ENCODE data around the gene KDM6B.
"Not testable (repeated sequence)": the region's sequence is repeated elsewhere in the genome, so short reads cannot be mapped to it uniquely, and the experiment has no call there.

KDM6B gene

DNA sequence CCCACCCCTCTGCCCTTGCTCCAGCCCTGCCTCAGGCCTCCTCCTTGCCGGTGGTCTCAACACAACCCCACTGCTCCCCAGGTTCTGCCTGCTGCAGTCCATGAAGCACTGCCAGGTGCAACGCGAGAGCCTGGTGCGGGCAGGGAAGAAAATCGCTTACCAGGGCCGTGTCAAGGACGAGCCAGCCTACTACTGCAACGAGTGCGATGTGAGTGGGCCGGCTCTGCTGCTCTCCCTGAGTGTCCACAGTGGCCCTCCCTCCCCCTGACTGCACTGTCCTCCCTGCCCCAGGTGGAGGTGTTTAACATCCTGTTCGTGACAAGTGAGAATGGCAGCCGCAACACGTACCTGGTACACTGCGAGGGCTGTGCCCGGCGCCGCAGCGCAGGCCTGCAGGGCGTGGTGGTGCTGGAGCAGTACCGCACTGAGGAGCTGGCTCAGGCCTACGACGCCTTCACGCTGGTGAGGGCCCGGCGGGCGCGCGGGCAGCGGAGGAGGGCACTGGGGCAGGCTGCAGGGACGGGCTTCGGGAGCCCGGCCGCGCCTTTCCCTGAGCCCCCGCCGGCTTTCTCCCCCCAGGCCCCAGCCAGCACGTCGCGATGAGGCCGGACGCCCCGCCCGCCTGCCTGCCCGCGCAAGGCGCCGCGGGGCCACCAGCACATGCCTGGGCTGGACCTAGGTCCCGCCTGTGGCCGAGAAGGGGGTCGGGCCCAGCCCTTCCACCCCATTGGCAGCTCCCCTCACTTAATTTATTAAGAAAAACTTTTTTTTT, 19.1 kb downstream of the KDM6B start:
- no peak for DNase-seq (ENCODE audit: low read depth in 1 of 2, low spot score in 1 of 2)

DNA sequence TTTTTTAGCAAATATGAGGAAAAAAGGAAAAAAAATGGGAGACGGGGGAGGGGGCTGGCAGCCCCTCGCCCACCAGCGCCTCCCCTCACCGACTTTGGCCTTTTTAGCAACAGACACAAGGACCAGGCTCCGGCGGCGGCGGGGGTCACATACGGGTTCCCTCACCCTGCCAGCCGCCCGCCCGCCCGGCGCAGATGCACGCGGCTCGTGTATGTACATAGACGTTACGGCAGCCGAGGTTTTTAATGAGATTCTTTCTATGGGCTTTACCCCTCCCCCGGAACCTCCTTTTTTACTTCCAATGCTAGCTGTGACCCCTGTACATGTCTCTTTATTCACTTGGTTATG, 19.6 kb downstream of the KDM6B start:
- DNase-seq (ENCODE audit: low read depth in 1 of 2, low spot score in 1 of 2), result no peak

DNA sequence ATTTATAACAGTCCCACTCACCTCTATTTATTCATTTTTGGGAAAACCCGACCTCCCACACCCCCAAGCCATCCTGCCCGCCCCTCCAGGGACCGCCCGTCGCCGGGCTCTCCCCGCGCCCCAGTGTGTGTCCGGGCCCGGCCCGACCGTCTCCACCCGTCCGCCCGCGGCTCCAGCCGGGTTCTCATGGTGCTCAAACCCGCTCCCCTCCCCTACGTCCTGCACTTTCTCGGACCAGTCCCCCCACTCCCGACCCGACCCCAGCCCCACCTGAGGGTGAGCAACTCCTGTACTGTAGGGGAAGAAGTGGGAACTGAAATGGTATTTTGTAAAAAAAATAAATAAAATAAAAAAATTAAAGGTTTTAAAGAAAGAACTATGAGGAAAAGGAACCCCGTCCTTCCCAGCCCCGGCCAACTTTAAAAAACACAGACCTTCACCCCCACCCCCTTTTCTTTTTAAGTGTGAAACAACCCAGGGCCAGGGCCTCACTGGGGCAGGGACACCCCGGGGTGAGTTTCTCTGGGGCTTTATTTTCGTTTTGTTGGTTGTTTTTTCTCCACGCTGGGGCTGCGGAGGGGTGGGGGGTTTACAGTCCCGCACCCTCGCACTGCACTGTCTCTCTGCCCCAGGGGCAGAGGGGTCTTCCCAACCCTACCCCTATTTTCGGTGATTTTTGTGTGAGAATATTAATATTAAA, 20.2 kb downstream of the KDM6B start:
- no peak for DNase-seq (ENCODE audit: low read depth in 1 of 2, low spot score in 1 of 2)

DNA sequence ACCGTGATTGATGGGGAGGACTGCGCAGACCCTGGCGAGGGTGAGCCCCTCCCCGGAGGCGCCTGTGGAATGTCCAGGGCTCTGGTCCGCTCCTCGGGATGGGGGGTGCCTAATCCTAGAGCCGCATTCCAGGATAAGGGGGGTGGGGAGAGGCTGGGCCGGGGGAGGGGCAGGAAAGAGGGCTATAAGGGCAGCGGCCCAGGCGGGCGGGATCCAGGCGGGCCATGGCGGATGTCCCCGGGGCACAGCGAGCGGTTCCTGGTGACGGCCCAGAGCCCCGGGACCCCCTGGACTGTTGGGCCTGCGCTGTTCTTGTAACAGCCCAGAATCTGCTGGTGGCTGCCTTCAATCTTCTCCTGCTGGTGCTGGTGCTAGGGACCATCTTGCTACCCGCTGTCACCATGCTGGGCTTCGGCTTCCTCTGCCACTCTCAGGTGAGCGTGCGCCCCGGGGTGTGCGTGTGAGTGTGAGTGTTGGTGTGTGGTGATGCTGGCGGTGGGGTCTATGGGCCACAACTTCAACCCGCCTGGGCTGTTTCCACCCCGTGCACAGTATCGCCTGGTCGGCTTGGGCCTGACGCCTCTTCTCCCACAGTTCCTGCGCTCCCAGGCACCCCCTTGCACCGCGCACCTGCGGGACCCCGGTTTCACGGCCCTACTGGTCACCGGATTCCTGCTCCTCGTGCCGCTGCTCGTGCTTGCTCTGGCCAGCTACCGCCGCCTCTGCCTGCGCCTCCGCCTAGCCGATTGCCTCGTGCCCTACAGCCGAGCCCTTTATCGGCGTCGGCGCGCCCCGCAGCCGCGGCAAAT, 21.0 kb downstream of the KDM6B start, which contains the start of gene TMEM88:
Gene TMEM88, plus strand, starts transcription at position 216 of the 809 bp plus-strand sequence. Its CDS starts 9 bp downstream, at position 225.
- DNase-seq (ENCODE audit: low read depth in 1 of 2, low spot score in 1 of 2), result no peak

DNA sequence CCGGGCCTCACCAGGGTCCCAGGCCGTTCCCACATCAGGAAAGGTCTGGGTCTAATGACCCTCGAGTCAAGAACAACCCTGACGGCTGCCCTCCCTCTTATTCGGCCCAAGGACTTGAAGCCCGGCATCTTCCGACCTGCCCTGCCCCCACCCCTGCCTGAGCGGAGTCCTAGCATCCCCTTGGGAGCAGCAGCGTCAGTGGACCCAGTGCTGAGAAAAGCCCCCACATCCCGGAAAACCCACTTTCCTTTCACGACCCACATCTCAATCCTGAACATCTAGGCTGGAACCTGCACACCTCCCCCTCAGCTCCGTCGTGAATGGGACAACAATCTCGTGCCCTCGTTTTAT, 21.6 kb downstream of the KDM6B start:
- no peak for DNase-seq (ENCODE audit: low read depth in 1 of 2, low spot score in 1 of 2)

DNA sequence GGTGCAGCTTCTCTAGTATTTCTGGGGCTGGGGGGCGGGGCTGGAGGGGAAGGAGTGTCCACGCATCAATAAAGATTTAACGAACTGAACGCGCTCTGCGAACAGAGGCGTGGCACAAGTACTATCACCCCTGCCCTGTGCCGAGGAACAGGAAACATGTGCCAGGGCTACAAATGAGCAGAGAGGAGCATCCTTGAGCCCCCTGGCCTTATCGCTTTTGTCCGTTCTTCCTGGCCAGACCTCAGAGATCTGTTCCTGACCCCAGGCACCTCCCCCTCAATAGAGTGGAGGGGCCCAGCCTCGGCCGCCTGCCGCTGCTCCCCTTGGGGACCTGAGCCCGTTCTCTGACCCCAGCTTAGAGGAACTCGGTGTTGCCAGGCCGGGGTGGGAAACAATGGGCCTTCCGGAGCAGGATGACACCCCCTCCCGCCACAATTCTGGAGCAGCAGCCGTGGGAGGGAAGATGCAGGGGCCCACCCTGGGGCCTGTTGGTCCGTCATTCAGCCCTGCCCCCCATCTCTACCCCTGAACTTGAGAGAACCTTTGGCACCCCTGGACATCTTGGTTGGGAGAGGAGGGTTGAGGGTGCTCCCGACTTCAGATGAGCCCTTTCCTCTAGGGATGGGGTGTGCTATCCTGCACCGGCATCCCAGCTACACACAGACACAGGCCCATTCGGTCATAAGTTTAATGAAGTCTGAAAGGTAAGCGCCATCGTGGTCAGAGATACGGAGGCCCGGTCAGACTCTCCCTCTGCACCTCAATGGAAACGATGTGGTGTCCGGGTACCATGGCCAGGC, 22.2 kb downstream of the KDM6B start:
- DNase-seq (ENCODE audit: low read depth in 1 of 2, low spot score in 1 of 2), result no peak

DNA sequence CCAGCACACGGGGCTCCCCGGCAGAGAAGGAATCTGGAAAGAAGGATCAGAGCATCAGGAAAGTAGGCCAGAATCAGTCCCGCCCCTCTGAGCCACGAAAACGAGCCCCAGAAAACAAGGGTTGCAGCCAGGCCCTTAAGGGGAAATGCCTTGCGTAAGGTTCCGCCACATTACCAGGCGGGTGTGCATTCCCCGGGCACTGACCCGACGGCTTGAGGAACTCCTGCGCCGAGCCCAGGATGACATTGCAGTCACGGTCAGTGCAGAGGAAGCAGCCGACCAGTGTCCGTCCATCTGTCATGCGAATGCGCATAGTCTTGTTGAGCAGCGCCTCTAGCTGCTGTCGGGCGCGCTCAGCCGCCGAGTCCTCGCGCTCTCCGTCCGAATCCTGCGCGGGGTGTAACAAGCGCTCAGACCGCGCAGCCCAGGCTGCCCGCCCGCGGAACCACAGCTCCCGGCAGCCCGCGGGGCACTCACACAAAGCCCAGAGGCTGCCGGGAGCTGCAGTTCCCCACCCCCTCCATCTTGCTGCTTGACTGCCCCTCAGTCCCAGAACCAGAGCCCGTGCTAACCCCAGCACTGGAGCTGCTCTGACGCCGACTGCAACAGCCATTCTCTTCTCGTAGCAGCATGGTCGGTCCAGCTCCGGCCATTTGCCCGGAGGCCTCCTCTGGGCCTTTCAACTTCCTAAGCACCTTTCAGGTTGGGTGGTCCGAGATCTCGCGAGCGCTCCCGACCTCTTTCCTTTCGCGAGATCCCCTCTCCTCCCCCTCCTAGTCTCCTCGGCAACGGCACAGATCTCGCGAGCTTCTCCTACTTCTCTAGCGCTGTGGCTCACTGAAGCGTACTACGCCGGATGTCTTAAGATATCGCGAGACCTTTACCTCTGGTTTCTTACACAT, 23.0 kb downstream of the KDM6B start, which contains the start of gene NAA38:
Gene NAA38, minus strand, starts transcription at position 749 of the 902 bp plus-strand sequence. Its CDS starts 96 bp downstream, at position 653.
- DNase-seq (ENCODE audit: low read depth in 1 of 2, low spot score in 1 of 2), result peak; percentile 83 to 85

DNA sequence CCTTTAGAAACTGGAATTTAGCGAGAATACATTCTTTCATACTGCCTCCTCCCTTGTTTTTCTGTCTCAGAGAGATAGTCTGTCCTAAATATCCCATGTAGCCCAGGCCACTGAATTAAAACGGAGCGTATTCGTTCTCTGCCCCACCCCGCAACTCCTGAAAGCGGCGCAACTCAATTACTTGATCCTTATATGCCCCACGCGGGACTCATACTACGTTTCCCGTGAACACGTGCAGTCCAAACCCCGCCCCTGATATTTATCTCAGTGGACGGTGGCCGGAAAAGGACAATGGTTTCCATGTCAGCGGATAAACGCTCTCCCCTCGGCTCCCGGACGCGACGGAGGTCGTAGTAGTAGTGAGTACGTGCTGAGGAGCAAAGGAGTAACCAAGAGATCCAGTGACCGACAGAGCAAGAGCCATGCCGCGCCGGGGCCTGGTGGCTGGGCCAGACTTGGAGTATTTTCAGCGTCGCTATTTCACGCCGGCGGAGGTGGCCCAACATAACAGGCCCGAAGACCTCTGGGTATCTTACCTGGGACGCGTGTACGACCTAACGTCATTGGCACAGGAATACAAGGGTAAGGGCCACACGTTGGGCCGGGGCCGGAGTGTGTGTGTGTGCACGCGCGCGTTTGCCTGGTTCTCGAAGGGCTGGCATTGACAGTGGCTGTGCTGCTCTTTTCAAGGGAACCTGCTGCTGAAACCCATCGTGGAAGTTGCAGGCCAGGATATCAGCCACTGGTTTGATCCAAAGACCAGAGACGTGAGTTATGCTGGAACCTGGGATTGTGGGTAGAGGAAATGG, 23.9 kb downstream of the KDM6B start, which contains the start of gene CYB5D1:
Gene CYB5D1, plus strand, starts transcription at position 291 of the 809 bp plus-strand sequence. Its CDS starts 132 bp downstream, at position 423.
- DNase-seq (ENCODE audit: low read depth in 1 of 2, low spot score in 1 of 2), result peak; percentile 74 to 75

DNA sequence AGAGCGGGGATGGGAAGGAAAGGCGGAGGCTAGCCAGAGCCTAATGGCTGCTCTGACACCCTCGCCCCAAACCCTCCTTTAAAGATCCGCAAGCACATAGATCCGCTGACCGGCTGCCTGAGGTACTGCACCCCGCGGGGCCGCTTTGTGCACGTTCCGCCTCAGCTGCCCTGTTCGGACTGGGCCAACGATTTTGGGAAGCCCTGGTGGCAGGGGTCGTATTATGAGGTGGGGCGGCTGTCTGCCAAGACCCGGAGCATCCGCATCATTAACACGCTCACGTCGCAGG, 24.4 kb downstream of the KDM6B start:
- no peak for DNase-seq (ENCODE audit: low read depth in 1 of 2, low spot score in 1 of 2)

DNA sequence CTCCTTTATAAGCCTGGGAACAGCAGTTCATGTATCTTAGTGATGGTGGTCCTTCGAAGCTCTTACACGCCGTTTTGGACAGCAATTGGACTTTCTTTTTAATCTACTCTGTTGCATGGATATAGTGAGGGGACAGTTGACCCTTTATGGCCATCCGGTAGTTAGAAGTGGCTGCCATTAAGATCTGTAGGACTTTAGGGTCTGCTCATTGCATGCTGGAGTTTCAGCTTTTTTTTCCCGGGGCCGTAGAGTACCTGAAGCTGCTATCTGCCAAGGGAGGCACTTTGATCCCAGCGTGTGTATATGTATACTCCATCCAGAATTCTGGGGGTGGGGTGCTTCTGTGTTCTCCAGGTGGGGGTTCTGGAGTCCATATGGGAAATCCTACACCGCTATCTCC, 25.0 kb downstream of the KDM6B start:
- DNase-seq (ENCODE audit: low read depth in 1 of 2, low spot score in 1 of 2), result no peak

DNA sequence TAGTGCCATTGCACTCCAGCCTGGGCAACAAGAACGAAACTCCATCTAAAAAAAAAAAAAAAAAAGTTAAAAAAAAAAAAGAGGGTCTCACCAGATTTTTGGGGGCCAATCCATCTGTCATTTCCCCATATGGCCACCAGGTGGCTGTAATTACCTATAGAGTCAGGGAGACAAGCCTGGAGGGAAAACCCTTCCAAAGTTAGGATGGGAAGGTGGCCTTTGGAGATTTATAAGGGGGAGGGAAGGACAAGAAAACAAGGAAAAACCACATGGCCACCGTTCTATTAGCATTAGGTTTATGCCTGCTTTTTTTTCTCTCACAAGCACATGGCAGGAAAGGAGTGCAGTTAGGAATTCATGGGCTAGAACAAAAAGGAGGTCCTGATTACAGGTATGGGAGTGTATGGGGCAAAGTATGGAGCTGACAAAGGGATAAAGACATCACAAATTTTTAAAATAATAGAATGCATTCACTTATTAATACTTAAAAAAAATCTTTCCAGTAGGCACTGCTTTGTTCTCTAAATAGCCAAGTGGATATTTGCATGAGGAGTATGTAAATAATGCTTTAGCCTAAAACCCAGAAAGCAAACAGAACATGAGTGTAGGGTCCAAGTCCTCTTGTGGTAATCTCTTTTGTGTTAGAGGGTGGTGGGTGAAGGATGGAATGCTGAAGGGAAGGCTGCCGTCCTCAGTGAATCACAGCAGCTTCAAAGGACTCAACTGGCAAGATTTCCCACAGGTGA, 28.8 kb downstream of the KDM6B start:
- no peak for DNase-seq (ENCODE audit: low read depth in 1 of 2, low spot score in 1 of 2)

DNA sequence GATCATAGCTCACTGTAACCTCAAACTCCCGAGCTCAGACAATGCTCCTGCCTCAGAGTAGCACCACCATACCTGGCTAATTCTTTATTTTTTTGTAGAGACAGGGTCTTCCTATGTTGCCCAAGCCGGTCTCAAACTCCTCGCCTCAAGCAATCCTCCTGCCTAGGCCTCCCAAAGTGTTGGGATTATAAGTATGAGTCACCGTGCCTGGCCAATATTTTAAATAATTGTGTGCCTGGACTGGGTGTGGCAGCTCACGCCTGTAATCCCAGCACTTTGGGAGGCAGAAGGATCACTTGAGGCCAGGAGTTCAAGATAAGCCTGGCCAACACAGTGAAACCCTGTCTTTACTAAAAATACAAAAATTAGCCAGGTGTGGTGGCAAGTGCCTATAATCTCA, 30.4 kb downstream of the KDM6B start:
- DNase-seq (ENCODE audit: low read depth in 1 of 2, low spot score in 1 of 2), result not testable (repeated sequence)

DNA sequence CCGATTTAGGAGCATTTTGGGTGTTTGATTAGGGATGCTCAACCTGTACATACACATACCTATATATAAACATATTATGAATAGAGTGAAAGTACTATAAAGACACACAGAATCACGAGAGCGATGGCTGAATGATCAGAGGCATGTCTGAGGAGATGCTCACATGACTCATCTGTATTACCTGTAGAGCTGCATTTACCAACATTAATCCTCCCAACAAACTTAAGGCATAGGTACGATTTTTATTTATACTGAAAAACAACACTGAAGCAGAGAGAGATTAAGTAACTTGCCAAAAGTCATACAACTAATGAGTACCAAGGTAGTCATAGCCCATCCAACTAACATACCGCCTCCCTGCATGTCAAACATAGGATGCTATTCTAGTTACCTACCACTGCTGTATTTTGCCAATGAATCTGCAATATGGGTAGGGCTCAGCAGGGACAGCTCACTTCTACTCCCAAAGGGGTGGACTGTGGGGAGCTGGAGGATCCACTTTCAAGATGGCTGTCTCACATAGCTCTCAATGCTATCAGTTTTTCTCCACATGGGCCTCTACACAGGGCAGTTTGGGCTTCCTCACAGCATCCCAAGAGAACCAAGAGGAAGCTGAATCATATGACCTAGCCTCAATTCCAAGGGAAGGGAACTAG, 31.1 kb downstream of the KDM6B start:
- DNase-seq (ENCODE audit: low read depth in 1 of 2, low spot score in 1 of 2), result no peak

DNA sequence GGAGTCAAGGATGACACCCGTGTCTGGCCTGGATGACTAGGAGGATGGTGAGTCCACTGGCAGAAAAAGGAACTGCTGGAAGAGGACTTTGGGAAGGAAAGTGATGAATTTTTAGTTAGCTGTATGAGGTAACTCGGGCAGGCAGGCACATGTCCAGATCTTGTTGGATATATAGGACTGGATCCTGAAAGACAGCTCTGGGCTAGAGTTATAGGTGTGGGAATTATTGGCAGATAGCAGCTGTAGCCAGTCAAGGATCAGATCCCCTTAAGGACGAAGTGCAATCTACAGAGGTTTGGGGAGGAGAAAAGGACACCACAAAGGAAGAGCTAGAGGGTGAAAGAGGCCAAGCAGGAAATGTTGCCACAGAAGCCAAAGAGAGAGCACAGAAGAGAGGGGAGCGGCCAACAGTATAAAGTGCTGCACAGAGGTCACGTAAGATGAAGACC, 33.9 kb downstream of the KDM6B start:
- no peak for DNase-seq (ENCODE audit: low read depth in 1 of 2, low spot score in 1 of 2)

DNA sequence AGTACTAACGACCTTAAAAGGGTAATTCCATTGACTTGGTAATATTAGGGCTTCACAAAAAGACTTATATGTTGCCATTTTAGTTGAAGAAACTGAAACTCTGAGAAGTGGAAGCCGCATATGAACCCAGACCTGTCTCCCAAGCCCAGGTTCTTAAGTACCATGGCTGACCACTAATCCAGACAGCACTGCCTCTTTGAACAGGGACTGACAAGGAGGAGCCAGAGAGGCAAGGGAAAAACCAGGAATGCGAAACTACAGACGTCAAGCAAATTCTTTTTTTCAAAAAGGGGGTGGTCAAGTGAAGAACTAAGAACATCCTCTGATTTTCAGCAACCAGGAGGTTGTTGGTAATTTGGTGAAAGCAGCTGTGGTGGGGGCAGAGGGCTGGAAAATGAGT, 39.0 kb downstream of the KDM6B start:
- no peak for DNase-seq (ENCODE audit: low read depth in 1 of 2, low spot score in 1 of 2)

DNA sequence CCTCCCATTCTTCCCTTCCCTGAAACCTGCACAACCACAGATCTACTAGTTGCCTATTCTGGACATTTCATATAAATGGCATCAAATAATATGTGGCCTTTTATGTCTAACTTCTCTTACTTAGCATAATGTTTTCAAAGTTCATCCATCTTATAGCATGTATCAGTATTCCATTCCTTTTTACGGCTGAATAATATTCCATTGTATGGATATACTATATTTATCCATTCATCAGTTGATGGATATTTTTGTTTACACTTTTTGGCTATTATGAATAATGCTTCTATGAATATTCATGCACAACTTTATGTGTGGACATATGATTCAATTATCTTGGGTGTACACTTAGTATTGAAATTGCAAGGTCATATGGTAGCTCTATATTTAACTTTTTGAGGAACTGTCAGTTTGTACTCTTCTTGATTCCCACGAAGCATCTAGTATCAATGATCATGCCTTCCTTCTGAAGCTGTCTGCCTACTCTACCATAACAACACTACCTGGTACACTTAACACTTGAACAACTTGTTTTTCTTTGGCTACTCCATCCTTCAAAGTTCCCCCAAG, 41.9 kb downstream of the KDM6B start:
- no peak for DNase-seq (ENCODE audit: low read depth in 1 of 2, low spot score in 1 of 2)

DNA sequence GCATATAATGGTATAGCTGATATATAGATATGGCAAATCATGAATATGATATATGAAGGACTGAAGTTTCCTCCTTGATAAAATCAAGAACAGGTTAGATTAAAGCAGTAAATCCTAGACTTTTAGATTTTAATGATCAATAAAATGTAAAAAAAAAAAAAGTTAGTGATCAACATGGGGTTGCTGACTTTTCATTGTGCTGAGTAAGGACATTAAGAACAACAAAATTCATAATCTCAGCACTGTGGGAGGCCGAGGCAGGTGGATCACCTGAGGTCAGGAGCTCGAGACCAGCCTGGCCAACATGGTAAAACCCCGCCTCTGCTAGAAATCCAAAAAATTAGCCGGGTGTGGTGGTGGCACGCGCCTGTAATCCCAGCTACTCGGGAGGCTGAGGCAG, 44.2 kb downstream of the KDM6B start:
- DNase-seq (ENCODE audit: low read depth in 1 of 2, low spot score in 1 of 2), result no peak
